Thoracic aorta (tissue), 2 donors: ENCODE results near the gene KITLG. TPM values are rescaled to one million over a fixed set of nuclear protein-coding genes. Genes with fewer than 3 reads are reported as not detected.

Experiments
- ATAC-seq: fragments of 150-250 bp; one replicate; pipeline ENCODE4 v1.8.0; 2017; ENCODE audit warnings: low read depth; ENCODE audit not compliant: insufficient number of reproducible peaks, low FRiP score
- DNase-seq: peaks from one replicate; pipeline ENCODE4 v3.0.0-alpha.2; 2020; ENCODE audit warnings: low spot score
- H3K27ac ChIP-seq, 2 donors: fragments of 200-600 bp; sonication (generic); 1 replicate in 1 of 2; 2 replicates in 1 of 2; pipeline ENCODE4 v1.5.1; 2016; ENCODE audit warnings: mild to moderate bottlenecking in 2 of 2, moderate library complexity in 2 of 2
- H3K27me3 ChIP-seq: fragments of 200-600 bp; sonication (generic); replicated peaks from 2 replicates; pipeline ENCODE4 v1.6.0; 2016; ENCODE audit warnings: mild to moderate bottlenecking; ENCODE audit not compliant: insufficient read depth
- H3K36me3 ChIP-seq: fragments of 200-600 bp; sonication (generic); one replicate; pipeline ENCODE4 v1.5.1; 2016
- H3K4me1 ChIP-seq, 2 donors: fragments of 200-600 bp; sonication (generic); 1 replicate in 1 of 2; 2 replicates in 1 of 2; pipeline versions ENCODE4 v1.5.1 to v1.6.0; 2016; ENCODE audit warnings: low read depth in 2 of 2, mild to moderate bottlenecking in 1 of 2; ENCODE audit not compliant: control insufficient read depth in 1 of 2
- H3K4me3 ChIP-seq: fragments of 200-600 bp; sonication (generic); 2 replicates; pipeline ENCODE4 v1.5.1; 2016; ENCODE audit warnings: mild to moderate bottlenecking
- H3K9me3 ChIP-seq: fragments of 200-600 bp; sonication (generic); 2 replicates; pipeline ENCODE4 v1.5.1; 2016
- CTCF ChIP-seq: fragments of 200-600 bp; sonication (generic); IDR thresholded peaks from one replicate; pipeline ENCODE4 v1.5.1; 2019; ENCODE audit warnings: antibody characterized with exemption
- total RNA-seq, 2 donors: library from RNA; depleted of rRNA; stranded (reverse); fragments of >200 nt; gene quantifications; one replicate each; pipeline versions ENCODE4 v1.1.0 to v1.2.3, GENCODE V29; 2016

The KITLG gene
- total RNA-seq, 2 donors from 2014 or later: 19.4 to 29.9 TPM

- Histone ChIP-seq H3K4me1 (peaks cover under 1 to 19% of the 10 kb centered on the region in 2 donors), H3K27ac (no peak overlapping the region), H3K36me3 (no peaks in the 10 kb centered on the region), H3K9me3 (no peaks in the 10 kb centered on the region), H3K4me3 (no peak overlapping the region), H3K27me3 (no peaks in the 10 kb centered on the region)
- DNase-seq: no peak
- ATAC-seq: no peak
- TF ChIP-seq CTCF: no peak
These were observed 7.3 kb downstream of the KITLG start for GRCh38 chr12:88572781-88573549.

GRCh38 chr12:88571543-88571942, 8.7 kb downstream of the KITLG start:
- Histone ChIP-seq H3K27ac (no peak overlapping the region), H3K27me3 (no peaks in the 10 kb centered on the region), H3K36me3 (no peaks in the 10 kb centered on the region), H3K4me3 (no peak overlapping the region), H3K4me1 (peaks cover 0 to 19% of the 10 kb centered on the region in 2 donors), H3K9me3 (no peaks in the 10 kb centered on the region)
- ATAC-seq (no peak), DNase-seq (no peak)
- TF ChIP-seq CTCF: no peak

GRCh38 chr12:88570103-88570502, 10.2 kb downstream of the KITLG start:
- TF ChIP-seq CTCF: no peak
- H3K4me1 ChIP-seq: peaks cover 0 to 12% of the 10 kb centered on the region in 2 donors
- DNase-seq (no peak), ATAC-seq (no peak)
- no peaks in the 10 kb centered on the region for H3K27me3 ChIP-seq
- H3K4me3 ChIP-seq: no peak overlapping the region
- H3K9me3 ChIP-seq: no peaks in the 10 kb centered on the region
- no peak overlapping the region for H3K27ac ChIP-seq
- no peaks in the 10 kb centered on the region for H3K36me3 ChIP-seq

GRCh38 chr12:88566430-88566829, 13.8 kb downstream of the KITLG start:
- H3K27me3 ChIP-seq: no peaks in the 10 kb centered on the region
- H3K9me3 ChIP-seq: no peaks in the 10 kb centered on the region
- no peak for ATAC-seq
- no peak for TF ChIP-seq CTCF
- no peaks in the 10 kb centered on the region for H3K4me1 ChIP-seq
- DNase-seq: no peak
- no peak overlapping the region for H3K4me3 ChIP-seq
- H3K36me3 ChIP-seq: no peaks in the 10 kb centered on the region
- H3K27ac ChIP-seq: no peak overlapping the region

GRCh38 chr12:88562846-88563582, 17.3 kb downstream of the KITLG start:
- H3K4me1 ChIP-seq: no peaks in the 10 kb centered on the region
- no peaks in the 10 kb centered on the region for H3K36me3 ChIP-seq
- no peaks in the 10 kb centered on the region for H3K9me3 ChIP-seq
- H3K27ac ChIP-seq: no peak overlapping the region
- H3K27me3 ChIP-seq: no peaks in the 10 kb centered on the region
- no peak overlapping the region for H3K4me3 ChIP-seq
- no peak for ATAC-seq
- no peak for TF ChIP-seq CTCF
- no peak for DNase-seq
